ENCODE results near the gene ADD1.

The ADD1 gene

GRCh38 chr4:2961811-2962441 lies 118.3 kb downstream of the ADD1 start:
- DNase-seq (ENCODE audit: low read depth in 2 of 2, low spot score in 1 of 2): no peak

DNA sequence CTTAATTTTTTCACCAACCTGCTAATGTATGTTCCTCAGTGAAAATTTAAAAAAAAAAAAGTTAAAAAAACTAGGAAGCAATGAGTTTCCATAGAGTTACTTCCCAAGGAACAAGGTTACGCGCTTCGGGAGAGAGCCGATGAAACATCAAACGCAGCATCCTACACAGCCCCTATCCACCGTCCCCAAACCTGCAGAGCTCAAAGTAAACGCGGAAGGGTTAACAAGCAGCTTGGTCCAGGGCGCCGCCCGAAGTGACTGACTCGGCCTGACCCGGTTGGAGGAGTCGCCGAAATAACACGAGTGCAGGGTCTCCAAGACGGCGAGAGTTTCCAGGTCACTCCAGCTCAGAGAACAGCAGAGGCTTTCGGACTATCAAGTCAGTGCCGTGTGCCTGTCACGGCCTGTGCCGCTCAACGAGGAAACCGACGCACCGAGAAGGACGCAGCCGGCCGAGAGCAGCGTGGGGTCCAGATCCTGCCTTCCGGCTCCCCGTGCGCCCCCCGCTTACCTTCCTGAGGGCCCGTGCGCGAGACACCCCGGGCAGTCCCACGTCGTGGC lies 119.0 kb downstream of the ADD1 start:
- peak in 1 of 2 donors; percentile 30 for DNase-seq (ENCODE audit: low read depth in 2 of 2, low spot score in 1 of 2)

DNA sequence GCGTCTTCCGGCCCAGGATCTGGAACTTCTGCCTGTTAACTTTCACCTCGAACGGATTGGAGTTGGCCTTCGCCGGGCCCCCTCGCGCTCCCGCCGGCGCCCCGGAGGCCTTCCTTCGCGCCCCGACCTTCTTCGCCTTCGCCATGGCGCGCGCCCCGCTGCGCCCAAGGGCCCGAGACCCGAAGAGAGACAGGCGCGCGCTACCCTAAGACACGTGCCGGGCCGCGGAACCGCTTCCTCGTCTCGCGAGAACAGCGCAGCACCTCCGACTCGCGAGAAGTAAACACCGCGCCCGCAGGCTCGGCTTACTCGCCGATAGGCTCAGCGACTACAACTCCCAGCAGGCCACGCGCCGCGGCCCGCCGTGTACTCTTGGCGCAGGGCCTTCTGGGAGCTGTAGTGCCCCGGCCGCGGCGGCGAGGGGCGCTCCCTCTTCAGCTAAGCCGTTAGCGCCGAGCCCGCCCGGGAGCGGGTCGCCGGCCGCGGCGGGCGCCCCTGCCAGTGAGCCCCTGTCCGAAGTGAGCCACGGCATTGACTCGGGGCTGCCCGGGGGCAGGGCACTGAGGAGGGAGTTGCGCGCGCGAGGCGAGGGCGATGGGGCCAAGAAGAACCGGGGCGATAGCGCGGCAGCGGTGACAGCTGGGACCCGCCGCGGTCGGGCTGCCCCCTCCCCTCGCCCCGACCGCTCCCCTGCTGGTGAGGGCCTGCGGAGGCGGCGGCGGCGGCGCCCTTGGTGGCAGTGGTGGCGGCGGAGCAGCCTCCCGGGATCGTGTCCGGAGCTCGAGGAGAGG lies 119.7 kb downstream of the ADD1 start, which contains the start of the genes GRK4 and NOP14:
Gene GRK4, plus strand, starts transcription at position 397 of the 791 bp plus-strand sequence. CDS start 500 bp downstream, outside the sequence.
Gene NOP14, minus strand, starts transcription at position 232 of the 791 bp plus-strand sequence. Its CDS starts 87 bp downstream, at position 145.
- peak; percentile 94 to 96 for DNase-seq (ENCODE audit: low read depth in 2 of 2, low spot score in 1 of 2)

DNA sequence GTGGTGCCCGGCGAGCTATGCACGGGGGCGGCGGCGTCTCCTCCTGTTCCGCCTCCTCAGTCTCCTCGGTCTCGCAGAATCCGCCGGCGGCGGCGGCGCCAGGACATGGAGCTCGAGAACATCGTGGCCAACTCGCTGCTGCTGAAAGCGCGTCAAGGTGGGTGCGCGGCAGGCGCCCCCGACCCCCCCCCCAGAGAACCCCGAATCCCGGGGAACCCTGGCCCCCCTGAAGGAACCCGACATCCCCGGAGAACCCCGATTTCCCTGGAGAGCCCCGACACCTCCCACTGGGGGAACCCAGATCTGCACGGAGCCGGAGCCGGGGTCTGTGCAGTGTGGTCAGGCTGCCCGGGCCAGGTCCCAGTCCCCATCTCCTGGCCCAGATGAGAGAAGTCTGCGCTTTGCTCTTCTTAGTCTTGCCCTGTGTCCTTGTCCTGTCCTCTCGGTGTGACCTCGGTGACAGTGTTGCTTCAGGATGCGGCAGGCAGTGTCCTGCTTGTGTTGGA lies 120.4 kb downstream of the ADD1 start:
- DNase-seq (ENCODE audit: low read depth in 2 of 2, low spot score in 1 of 2): no peak

- no peak for DNase-seq (ENCODE audit: low read depth in 2 of 2, low spot score in 1 of 2)
Observed at GRCh38 chr4:2964706-2965258, 121.1 kb downstream of the ADD1 start.

- DNase-seq (ENCODE audit: low read depth in 2 of 2, low spot score in 1 of 2): no peak
Observed at GRCh38 chr4:2965262-2965661, 121.6 kb downstream of the ADD1 start.

- no peak for DNase-seq (ENCODE audit: low read depth in 2 of 2, low spot score in 1 of 2)
Observed at GRCh38 chr4:2968381-2968780, 124.7 kb downstream of the ADD1 start.

GRCh38 chr4:2971275-2971674 lies 127.6 kb downstream of the ADD1 start:
- DNase-seq (ENCODE audit: low read depth in 2 of 2, low spot score in 1 of 2): no peak

GRCh38 chr4:2977211-2978088 lies 133.8 kb downstream of the ADD1 start:
- no peak for DNase-seq (ENCODE audit: low read depth in 2 of 2, low spot score in 1 of 2)

All from stimulated activated CD8-positive, alpha-beta memory T cell treated with anti-CD3 and anti-CD28 coated beads, Interleukin-4, amount 100 ng/mL, for 1 hour (primary cell).